Small intestine (tissue), 7 donors: ENCODE results near the gene CCDC194. TPM values are rescaled to one million over a fixed set of nuclear protein-coding genes. Genes with fewer than 3 reads are reported as not detected.

Experiments
- DNase-seq, 2 donors: peaks; one replicate each; pipeline versions ENCODE4 v3.0.0 to v3.0.0-alpha.2; 2013
- FAIRE-seq: peaks from 2 replicates; lab custom pipeline; 2012; peaks lifted over from hg19 to GRCh38; lab: Jason Lieb, UNC
- H3K27ac ChIP-seq, 3 donors: one replicate each; pipeline ENCODE4 v1.5.1; 2013; ENCODE audit warnings: low read length in 2 of 3, mild to moderate bottlenecking in 2 of 3, control low read depth in 1 of 3, inconsistent platforms in 1 of 3, low read depth in 1 of 3, moderate library complexity in 1 of 3
- H3K27me3 ChIP-seq, 3 donors: one replicate each; pipeline ENCODE4 v1.6.1; 2013; ENCODE audit warnings: low read length in 3 of 3, inconsistent platforms in 1 of 3; ENCODE audit not compliant: control insufficient read depth in 3 of 3, insufficient read depth in 3 of 3
- H3K36me3 ChIP-seq, 3 donors: one replicate each; pipeline ENCODE4 v1.6.1; 2013; ENCODE audit warnings: low read length in 3 of 3, inconsistent platforms in 1 of 3, low read depth in 1 of 3, mild to moderate bottlenecking in 1 of 3, moderate library complexity in 1 of 3; ENCODE audit not compliant: control insufficient read depth in 3 of 3, insufficient read depth in 2 of 3
- H3K4me1 ChIP-seq, 3 donors: one replicate each; pipeline ENCODE4 v1.6.1; 2013; ENCODE audit warnings: low read length in 2 of 3, inconsistent platforms in 1 of 3, low read depth in 1 of 3, mild to moderate bottlenecking in 1 of 3, moderate library complexity in 1 of 3; ENCODE audit not compliant: control insufficient read depth in 3 of 3, insufficient read depth in 2 of 3
- H3K4me3 ChIP-seq, 3 donors: one replicate each; pipeline ENCODE4 v1.5.1; 2013; ENCODE audit warnings: low read length in 3 of 3, control low read depth in 1 of 3, inconsistent platforms in 1 of 3, low read depth in 1 of 3, mild to moderate bottlenecking in 1 of 3, moderate library complexity in 1 of 3
- H3K9me3 ChIP-seq, 2 donors: one replicate each; pipeline ENCODE4 v1.6.1; 2013; ENCODE audit warnings: low read depth in 1 of 2, low read length in 1 of 2; ENCODE audit not compliant: control insufficient read depth in 2 of 2, insufficient read depth in 1 of 2
- WGBS, 3 donors: extraction: QIAGEN DNeasy Blood & Tissue Kit; methylation state at CpG; one replicate each; pipeline ENCODE4 v1.1.7; 2013; 5-methylcytosine and 5-hydroxymethylcytosine counted together
- polyA plus RNA-seq, 4 donors: library from polyadenylated mRNA; stranded (reverse) in 3 of 4; unstranded in 1 of 4; fragments of 200-250 nt in 3 of 4; fragments of 120-200 nt in 1 of 4; gene quantifications; one replicate each; pipeline versions ENCODE4 v1.2.1 to v1.2.3, GENCODE V29; 2013
- donor health status: healthy with polysubstance abuse.
- donor health status: control.
- donor health status: control.
- donor health status: Bipolar disorder and iron deficiency.
- donor health status: healthy.

The CCDC194 gene
- polyA plus RNA-seq, 4 donors: 0.07 to 0.24 TPM; not detected in 2

DNA sequence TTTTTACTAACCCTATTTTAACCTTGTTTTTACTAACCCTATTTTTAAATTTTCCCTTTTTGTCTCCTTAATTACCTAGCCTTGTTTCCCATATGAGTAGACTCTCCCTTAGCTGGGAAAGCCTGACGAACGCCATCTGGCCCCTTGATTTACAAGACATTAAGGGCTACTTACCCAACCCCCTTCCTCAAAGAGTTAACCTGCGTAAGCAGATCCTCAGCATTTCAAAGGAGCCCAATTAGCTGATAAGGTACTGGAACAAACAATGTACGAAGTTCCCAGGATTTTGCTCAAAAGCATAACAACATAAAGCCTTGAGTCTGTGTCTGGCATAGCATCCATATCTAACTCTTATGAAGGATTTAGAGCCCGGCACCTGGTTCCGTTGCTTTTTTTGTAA is 21.1 kb upstream of the CCDC194 start:
- 83 to 88% (median 84%) methylated on average over 6 of the region's 6 CpGs for WGBS, 3 donors
- FAIRE-seq: no peak
- Histone ChIP-seq H3K4me3 (no peak overlapping the region), H3K36me3 (no peaks in the 10 kb centered on the region), H3K27me3 (peaks cover 0 to 2% (median 0%) of the 10 kb centered on the region in 3 donors), H3K27ac (no peak overlapping the region), H3K9me3 (no peaks in the 10 kb centered on the region), H3K4me1 (peaks cover 0 to 3% (median 2%) of the 10 kb centered on the region in 3 donors)
- no peak for DNase-seq

DNA sequence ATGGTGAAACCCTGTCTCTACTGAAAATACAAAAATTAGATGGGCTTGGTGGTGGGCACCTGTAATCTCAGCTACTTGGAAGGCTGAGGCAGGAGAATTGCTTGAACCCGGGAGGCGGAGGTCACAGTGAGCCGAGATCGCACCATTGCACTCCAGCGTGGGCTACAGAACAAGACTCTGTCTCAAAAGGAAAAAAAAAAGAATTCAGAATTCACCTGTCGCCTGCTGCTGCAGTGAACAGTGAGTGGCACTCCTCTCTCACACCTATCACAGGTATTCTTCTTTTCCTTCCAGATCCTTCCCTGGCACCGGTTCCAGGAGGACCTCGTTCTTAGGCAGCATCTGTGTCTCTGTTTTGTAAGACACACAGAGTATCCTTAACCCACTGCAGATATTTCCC is 20.1 kb upstream of the CCDC194 start:
- H3K9me3 ChIP-seq: no peaks in the 10 kb centered on the region
- H3K4me1 ChIP-seq: peaks cover 0 to 3% (median 2%) of the 10 kb centered on the region in 3 donors
- FAIRE-seq (no peak), DNase-seq (no peak)
- H3K27ac ChIP-seq: no peak overlapping the region
- WGBS, 3 donors: 92 to 95% (median 94%) methylated on average over 8 of the region's 8 CpGs
- H3K27me3 ChIP-seq: peaks cover 0 to 2% (median 0%) of the 10 kb centered on the region in 3 donors
- no peaks in the 10 kb centered on the region for H3K36me3 ChIP-seq
- H3K4me3 ChIP-seq: no peak overlapping the region

GRCh38 chr19:17411801-17412200 is 17.8 kb upstream of the CCDC194 start:
- peak overlapping the region in 2 of 3 donors; percentile 35 to 51 for H3K27ac ChIP-seq
- FAIRE-seq: no peak
- no peak overlapping the region for H3K4me3 ChIP-seq

DNA sequence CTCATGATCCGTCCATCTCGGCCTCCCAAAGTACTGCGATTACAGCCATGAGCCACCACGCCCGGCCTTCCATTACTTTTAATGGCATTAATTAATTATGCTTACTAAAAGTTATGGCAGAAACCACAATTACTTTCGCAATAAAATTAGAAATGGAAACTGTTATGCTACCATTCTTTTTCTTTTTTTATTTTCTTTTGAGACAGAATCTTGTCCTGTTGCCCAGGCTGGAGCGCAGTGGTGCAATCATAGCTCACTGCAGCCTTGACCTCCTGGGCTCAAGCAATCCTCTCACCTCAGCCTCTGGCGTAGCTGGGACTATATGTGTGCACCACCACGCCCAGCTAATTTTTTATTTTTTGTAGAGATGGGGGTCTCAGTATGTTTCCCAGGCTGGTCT is 16.0 kb upstream of the CCDC194 start:
- H3K4me3 ChIP-seq: no peak overlapping the region
- DNase-seq (no peak), FAIRE-seq (no peak)
- peaks cover 0 to 9% (median 0%) of the 10 kb centered on the region in 3 donors for H3K4me1 ChIP-seq
- H3K36me3 ChIP-seq: no peaks in the 10 kb centered on the region
- no peak overlapping the region for H3K27ac ChIP-seq
- H3K9me3 ChIP-seq: no peaks in the 10 kb centered on the region
- 85 to 95% (median 94%) methylated on average over 9 of the region's 9 CpGs for WGBS, 3 donors
- H3K27me3 ChIP-seq: peaks cover 0 to 2% (median 0%) of the 10 kb centered on the region in 3 donors

More at GRCh38 chr19:17411801-17412200, 17.8 kb upstream of the CCDC194 start:
- WGBS, 3 donors: 85 to 95% (median 90%) methylated on average over 11 of the region's 11 CpGs
- H3K9me3 ChIP-seq: no peaks in the 10 kb centered on the region
- H3K36me3 ChIP-seq: no peaks in the 10 kb centered on the region
- peaks cover 0 to 2% (median 0%) of the 10 kb centered on the region in 3 donors for H3K27me3 ChIP-seq
- no peak for DNase-seq
- H3K4me1 ChIP-seq: peaks cover 0 to 3% (median 0%) of the 10 kb centered on the region in 3 donors

GRCh38 chr19:17406887-17407196 is 12.8 kb upstream of the CCDC194 start:
- FAIRE-seq (no peak), DNase-seq (peak in 1 of 2 donors; percentile 43)
- H3K9me3 ChIP-seq: no peaks in the 10 kb centered on the region
- H3K4me3 ChIP-seq: peak overlapping the region in 1 of 3 donors; percentile 40
- H3K36me3 ChIP-seq: no peaks in the 10 kb centered on the region
- 0 to 22% (median 6%) methylated on average over 2 of the region's 2 CpGs for WGBS, 3 donors
- H3K27me3 ChIP-seq: no peaks in the 10 kb centered on the region
- H3K4me1 ChIP-seq: peaks cover 0 to 6% (median 0%) of the 10 kb centered on the region in 3 donors
- peak overlapping the region in 2 of 3 donors; percentile 83 to 93 for H3K27ac ChIP-seq

DNA sequence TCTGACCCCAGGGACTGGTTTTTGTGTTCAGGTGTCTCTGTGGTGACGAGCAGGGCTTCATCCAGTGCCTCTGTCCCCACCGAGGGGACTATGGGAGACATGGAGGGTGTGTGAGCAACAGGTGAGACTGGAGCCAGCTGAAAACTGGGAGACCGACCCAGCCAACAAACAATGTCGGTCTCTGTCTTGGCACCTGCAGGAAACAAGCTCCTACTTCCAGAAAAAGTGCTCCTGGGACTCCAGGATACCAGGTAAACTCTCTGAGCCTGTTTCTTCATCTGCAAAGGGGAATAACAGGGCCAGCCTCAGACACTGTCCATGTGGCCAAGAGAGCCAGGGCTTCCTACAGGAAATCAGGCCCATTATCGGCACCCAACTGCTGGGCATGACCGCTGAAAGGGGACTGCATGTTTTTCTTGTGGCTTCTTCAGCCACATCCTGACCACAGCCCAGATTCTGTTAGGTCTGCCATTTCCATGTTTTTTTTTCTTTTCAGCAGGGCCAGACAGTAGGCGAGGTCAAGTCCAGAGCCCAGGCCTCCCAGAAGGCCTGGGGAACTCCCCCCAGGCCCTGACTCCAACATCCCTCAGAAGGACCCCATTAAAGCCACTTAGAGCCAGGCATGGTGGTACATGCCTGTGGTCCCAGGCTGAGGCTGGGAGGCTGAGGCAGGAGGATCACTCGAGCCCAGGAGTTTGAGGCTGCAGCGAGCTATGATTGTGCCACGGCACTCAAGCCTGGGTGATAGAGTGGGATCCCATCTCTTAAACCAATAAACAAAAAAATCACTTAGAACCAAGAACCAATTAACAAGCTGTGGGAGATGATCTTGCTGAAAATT is 12.3 kb upstream of the CCDC194 start:
- peak overlapping the region; percentile 9 to 40 (median 18) for H3K4me3 ChIP-seq
- peaks cover 0 to 6% (median 0%) of the 10 kb centered on the region in 3 donors for H3K4me1 ChIP-seq
- no peaks in the 10 kb centered on the region for H3K36me3 ChIP-seq
- no peaks in the 10 kb centered on the region for H3K9me3 ChIP-seq
- peak overlapping the region; percentile 46 to 93 (median 83) for H3K27ac ChIP-seq
- WGBS, 3 donors: 35 to 53% (median 42%) methylated on average over 10 of the region's 10 CpGs
- DNase-seq (peak in 1 of 2 donors; percentile 20), FAIRE-seq (no peak)
- H3K27me3 ChIP-seq: peaks cover 0 to 2% (median 0%) of the 10 kb centered on the region in 3 donors

- H3K27me3 ChIP-seq: peaks cover 0 to 2% (median 0%) of the 10 kb centered on the region in 3 donors
- no peaks in the 10 kb centered on the region for H3K9me3 ChIP-seq
- peaks cover 0 to 6% (median 0%) of the 10 kb centered on the region in 3 donors for H3K4me1 ChIP-seq
- H3K4me3 ChIP-seq: peak within 1 kb of the TSS; percentile 24 to 40 (median 31)
- peak; percentile 44 to 83 for DNase-seq
- no peak for FAIRE-seq
- no peaks in the 10 kb centered on the region for H3K36me3 ChIP-seq
- WGBS, 3 donors: 32 to 48% (median 33%) methylated on average over 18 of the region's 18 CpGs
- H3K27ac ChIP-seq: peak within 1 kb of the TSS; percentile 46 to 93 (median 83)
Measured at GRCh38 chr19:17405250-17406045, 11.5 kb upstream of the CCDC194 start, which contains the start of gene BST2. Gene BST2 (minus strand): TSS chr19:17405630. CDS start chr19:17405575, 55 bp downstream.

DNA sequence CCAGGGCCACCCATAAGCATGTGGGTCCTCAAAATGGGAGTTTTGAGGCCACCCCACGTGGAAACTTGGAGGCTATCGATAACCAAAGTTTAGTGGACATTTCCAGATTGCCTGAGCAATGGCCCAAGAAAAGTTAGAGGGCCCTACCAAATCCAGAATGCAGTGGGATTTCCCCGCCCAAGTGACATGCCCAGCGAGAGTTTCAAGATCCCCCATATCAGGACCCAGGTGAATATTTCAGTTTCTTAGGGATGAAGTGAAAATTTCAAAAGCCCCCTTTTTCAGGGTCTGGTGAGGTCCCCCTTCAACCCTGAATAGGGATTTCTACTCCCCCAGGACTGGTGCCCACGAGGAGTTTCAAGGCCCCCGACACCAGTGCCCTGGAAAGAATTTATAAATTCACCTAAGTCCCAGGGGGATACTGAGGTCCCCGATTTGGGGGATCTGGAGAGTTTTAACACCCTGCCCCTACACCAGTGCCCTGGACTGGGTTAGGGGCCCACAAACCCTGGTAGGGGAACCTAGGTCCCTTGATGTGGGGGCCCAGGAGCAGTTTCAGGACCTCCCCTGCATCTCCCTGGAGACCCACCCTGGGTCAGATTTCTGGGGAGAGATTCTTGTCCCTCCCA is 10.7 kb upstream of the CCDC194 start:
- 56 to 85% (median 59%) methylated on average over 7 of the region's 7 CpGs for WGBS, 3 donors
- peak overlapping the region; percentile 6 to 93 (median 46) for H3K27ac ChIP-seq
- H3K4me1 ChIP-seq: peaks cover 0 to 6% (median 0%) of the 10 kb centered on the region in 3 donors
- FAIRE-seq: no peak
- peak overlapping the region; percentile 24 to 40 (median 31) for H3K4me3 ChIP-seq
- no peak for DNase-seq
- no peaks in the 10 kb centered on the region for H3K36me3 ChIP-seq
- H3K27me3 ChIP-seq: peaks cover 0 to 2% (median 0%) of the 10 kb centered on the region in 3 donors
- H3K9me3 ChIP-seq: no peaks in the 10 kb centered on the region
